GM18498 (cell line): Measurements from ENCODE around the gene EEA1.

Experiments
- ATAC-seq: cut with Tn5 transposase; IDR thresholded peaks from one replicate; pipeline ENCODE4 v1.9.1; 2021; ENCODE audit warnings: mild to moderate bottlenecking, moderate library complexity; ENCODE audit not compliant: unreplicated experiment

The EEA1 gene

DNA sequence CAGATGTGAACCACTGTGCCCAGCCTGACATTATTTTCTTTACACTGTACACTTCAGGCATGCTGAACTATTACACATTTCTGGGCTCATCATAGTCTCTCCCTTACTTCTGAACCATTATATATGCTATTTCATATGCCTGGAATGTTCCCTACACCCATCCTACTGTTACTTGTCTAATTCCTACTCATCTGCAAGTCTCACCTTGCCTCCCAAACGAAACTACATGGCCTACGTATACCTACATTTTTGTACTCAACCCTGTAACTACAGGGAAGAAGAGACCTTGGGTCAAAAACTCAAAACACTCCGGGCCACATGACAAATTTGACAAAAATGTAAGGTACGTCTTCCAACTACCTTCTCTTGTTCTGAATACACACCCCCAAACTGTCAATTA is 9.5 kb upstream of the EEA1 start:
- ATAC-seq, result no peak

DNA sequence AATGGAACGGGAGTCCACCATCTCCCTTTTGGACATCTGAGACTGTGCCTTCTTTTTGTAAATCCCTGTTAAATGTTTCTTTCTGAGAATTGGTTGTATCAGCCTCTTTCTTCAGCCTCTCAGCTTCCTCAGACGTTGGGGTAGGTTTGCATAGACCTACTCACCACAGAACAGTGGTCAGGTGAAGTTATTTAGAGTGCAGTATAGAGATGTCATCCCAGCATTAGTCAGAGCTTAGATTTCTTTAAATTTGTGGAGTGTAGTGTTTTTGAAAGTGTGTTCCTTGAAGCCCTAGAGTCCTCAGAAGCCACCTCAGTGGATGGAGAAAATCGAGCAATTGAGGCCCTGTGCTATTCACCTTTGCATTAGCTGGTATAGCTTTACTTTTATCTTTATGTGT is 8.9 kb upstream of the EEA1 start:
- ATAC-seq, result peak; percentile 61

DNA sequence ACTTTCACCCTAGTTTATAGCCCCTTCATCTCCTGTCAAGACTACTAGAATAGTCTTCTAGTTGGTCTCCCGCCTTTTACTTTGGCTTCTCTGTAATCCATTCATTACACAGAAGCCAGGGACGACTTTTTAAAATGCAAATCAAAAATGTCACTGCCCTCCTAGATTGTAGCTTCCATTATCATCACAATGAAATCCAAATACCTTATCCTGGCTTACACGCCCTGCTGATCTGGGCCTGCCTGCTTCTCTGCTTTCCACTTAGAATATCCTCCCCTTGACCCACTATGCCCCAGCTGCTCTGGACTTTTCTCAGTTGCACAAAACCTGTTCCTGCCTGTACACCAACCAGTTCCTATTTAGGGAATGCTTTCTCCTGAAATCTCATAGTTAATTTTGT is 4.5 kb upstream of the EEA1 start:
- ATAC-seq, result no peak

DNA sequence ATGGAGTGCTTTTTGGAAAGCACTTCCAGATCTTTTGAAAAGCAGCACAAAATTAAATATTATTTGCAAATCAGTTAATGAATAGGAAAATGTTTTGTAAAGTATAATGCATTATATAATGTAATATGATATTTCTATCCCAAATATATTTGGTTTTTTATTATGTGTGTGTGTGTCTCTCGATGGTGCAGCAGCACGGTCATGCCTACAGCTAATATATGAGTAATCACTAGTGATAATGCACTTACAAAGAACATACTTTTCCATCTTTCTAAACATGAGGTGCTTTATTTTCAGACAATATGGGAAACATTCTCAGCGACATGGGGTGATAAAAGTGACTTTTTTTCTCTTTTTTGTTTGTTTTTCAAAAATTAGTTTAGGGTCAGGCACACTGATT is 1.3 kb upstream of the EEA1 start:
- no peak for ATAC-seq

DNA sequence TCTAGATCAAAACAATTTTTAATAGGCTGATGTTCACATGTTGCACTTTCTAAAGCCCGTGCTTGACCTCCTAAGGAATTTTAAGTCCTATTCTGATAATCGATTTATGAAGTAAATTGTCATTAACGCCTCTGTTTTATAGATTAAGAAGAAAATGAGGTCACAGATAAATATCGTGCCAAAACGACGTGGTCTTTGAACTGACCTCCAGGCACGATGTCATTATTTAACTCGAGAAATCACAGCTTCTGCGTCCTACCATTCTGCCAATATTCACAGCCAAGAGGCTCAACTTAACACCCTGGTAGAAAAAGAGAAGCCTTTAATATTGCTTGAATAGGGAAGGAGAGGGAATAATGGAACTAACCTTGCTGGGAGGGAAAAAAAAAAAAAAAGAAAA is 888 bp upstream of the EEA1 start:
- no peak for ATAC-seq

DNA sequence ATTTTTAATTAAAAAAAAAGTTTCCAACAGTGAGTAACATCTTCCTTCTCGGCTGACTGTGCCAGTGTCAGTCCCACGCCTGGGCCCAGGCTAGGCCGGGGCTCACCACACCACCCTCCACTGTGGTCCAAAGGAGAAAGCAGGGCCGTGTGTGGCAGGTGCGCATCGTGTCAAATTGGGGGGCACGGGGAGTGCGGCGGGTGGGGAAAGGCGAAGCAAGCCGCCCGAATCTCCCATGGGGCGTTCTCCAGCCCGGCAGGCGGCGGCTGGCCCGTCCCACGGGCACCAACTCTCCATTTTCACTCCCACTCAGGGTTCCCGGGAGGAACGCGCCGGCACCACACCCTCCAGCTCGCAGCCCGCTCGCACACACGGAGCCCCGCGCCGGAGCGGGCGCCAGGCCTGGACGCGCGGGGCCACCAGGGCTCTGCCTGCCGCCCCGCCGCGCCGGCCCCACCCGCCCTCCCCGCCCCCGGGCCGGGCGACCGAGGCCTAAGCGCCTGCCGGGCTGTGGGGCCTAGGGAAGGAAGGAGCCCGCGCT is 604 bp downstream of the EEA1 start:
- ATAC-seq, result peak; percentile 21

DNA sequence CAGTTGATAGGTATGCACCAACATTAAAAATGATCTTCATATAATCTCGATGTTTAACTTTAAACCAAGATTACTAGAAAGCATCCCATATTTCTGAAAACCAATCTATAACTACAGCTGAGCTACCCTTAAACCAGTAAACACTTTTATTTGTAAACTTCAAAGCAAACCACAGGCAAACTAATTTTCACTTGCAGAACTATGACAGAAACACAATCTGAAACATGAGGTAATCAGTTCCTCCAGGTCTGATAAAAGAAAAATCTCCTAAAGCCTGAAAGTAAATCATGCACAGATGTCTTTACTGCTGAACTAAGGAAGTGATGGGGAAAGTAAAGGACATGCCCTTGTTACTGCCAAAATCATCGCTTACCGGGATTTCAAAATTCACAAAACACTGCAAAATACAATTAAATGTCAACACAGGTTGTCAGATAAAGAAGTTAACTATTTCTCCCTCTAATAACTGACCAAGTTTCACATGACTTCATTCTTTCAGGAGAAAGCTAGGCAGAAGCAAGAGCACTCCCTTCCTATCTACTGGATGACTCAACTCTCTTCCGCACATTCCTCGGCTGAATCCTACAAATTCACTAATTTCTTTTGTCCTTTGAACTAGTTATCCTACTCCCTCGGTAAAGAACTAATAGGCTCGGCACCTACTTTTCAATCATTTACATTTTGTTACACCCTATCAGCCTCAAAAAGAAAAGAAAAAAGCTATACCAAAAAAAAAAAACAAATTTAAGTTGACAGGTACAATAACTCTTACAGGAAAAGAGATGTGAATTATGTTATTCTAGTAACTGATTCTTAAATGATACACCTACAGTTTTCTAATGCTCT is 1.4 kb downstream of the EEA1 start:
- no peak for ATAC-seq

DNA sequence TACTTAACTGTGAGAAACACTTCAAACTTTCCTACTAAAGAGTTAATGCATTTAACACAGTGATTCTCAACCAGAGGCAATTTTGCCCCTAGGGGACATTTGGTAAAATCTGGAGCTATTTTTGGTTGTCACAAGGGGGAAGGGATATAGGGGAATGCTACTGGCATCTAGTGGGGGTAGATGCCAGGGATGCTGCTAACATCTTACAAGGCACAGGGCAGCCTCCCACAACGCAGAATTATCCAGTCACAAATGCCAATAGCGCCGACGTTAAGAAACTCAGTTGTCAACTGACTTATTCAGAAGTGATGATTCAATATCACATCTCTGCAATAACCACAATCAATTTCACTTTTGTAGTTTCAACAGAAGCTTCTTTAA is 2.0 kb downstream of the EEA1 start:
- ATAC-seq, result peak; percentile 13

DNA sequence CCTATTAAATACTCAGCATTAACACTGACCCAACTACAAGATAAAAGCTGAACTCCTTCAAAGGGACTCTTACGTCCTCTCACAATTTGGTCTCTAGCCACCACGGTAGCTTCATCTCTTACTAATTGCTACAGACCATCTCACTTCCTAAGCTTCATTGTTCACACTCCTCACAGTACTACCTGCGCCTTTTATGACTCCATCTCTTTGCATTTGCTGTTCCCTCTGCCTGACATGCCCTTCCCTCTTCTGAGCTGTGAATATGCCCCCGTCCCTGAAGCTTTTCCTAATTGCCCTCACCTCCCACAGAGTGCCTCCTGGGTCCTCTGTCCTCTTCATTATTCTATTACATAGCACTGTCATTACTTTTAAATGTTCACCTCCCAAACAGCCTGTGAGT is 2.5 kb downstream of the EEA1 start:
- ATAC-seq, result no peak

DNA sequence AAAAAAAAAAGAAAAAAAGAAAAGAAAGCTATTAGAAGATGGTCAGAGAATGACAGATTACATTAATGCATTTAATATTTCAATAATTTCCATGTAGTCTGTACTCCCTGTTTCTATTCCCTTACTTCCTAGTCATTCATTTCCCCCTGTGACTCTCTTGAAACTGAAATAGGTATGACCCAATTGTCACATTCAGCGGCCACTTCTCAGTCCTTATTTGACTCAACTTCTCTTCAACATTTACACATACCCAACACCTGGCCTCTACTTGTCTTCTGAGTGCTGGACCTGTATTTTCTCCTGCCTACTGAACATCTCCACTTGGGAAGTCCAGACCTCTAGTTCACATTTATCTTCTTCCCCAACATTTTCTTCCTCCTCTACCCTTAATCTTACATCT is 7.2 kb downstream of the EEA1 start:
- ATAC-seq, result peak; percentile 86

DNA sequence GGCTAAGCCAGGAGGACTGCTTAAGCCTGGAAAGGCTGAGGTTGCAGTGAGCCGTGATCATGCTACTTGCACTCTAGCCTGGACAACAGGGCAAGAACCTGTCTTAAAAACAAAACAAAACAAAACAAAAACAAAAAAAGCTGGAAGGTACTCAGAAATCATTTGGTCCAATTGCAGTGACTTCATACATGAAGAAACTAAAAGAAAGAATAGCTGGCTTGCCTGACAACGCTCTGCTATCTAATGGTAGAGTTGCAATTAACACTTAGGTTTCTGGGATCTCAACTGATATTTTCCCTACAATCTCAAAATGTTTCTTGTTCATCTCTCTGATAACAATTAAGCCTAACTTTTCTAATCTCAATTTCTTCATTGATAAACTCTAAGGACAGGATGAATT is 13.7 kb downstream of the EEA1 start:
- ATAC-seq, result no peak

DNA sequence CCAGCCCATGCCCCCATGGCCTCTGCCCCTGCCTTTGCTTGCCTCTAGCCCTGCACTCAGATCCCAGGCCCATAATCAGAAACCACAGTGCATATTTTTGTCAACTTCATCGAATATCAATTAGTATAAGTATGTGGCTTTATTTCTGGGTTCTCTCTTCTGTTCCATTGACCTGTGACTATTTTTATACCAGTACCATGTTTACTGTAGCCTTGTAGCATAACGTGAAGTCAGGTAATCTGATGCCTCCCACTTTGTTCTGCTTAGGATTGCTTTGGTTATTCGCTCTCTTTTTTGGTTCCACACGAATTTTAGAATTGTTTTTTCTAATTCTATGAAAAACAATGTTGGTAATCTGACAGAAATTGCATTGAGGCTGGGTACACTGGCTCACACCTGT is 14.9 kb downstream of the EEA1 start:
- ATAC-seq, result no peak

DNA sequence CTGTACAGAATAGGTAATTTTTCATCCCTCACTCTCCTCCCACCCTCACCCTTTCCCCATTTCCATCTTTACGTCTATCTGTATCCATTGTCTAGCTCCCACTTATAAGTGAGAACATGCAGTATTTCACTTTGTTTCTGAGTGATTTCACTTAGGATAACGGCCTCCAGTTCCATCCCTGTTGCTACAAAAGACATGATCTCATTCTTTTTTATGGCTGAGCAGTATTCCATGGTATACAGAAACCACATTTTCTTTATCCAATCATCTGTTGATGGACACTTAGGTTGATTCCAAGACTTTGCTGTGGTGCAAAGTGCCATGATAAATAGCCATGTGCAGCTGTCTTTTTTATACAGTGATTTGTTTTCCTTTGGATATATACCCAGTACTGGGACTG is 16.4 kb downstream of the EEA1 start:
- ATAC-seq, result no peak

DNA sequence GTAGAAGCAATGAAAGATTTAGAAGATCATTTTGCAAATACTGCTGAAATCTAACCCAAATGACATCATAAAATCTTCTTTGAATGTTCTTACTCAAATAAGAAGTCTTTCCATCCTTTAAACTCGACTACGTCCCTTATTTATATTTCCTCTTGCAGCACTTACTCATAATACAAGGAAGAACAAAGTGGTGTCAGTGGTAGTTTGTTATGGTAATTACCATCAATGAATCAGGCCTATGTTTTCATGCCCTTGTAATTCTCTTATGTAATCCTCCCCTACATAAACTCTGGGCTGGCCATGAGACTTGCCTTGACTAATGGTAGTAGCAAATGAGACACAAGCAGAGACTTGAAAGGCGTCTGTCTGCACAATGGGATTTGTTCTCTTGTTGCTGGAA is 17.0 kb downstream of the EEA1 start:
- no peak for ATAC-seq

DNA sequence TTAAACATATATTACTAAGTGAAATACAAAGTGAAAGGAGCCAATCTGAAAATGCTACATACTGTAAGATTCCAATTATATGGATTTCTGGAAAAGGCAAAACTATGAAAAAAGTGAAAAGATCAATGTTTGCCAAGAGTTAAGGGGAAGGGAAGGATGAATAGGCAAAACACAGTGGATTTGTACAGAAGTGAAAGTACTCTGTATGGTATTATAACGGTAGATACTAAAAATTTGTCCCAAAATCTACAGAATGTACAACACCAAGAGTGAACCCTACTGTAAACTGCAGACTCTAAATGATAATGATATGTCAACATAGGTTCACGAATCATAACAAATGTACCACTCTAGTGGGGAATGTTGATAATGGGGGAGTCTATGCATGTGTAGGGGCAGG is 17.8 kb downstream of the EEA1 start:
- no peak for ATAC-seq

DNA sequence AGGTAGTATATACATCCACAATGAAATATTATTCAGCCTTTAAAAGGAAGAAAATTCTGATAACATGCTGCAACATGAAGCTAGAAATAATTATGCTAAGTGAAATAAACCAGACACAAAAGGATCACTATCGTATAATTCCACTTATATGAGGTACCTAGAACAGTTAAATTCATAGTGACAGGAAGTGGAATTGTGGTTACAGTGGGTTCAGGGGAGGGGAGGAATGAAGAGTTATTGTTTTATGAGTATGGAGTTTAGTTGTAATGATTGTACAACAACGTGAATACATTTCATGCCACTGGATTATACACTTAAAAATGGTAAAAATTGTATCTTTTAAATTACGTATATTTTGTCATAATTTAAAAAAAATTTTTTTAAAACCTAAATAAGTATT is 21.0 kb downstream of the EEA1 start:
- ATAC-seq, result no peak

DNA sequence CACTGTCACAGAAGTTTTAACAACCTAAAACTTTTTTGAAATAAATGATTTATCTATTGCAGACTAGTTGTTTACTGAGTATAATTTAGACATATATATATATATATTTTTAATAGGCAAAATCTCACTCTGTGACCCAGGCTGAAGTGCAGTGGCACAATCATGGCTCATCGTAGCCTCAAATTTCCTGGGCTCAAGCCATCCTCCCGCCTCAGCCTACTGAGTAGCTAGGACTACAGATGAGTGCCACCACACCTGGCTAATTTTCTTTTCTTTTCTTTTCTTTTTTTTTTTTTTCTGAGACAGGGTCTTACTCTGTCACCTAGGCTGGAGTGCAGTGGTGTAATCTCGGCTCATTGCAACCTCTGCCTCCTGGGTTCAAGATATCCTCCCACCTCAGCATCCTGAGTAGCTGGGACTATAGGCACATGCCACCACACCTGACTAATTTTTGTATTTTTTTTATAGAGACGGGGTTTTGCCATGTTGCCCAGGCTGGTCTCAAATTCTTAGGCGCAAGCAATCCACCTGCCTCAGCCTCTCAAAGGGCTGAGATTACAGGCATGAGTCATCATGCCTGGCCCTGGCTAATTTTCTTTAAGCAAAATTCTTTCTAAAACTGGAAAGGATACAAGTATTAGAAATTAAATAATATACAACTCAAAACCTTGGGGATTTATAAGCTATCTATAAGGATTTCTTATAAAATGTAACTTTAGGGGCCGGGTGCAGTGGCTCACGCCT is 23.1 kb downstream of the EEA1 start:
- ATAC-seq, result no peak

DNA sequence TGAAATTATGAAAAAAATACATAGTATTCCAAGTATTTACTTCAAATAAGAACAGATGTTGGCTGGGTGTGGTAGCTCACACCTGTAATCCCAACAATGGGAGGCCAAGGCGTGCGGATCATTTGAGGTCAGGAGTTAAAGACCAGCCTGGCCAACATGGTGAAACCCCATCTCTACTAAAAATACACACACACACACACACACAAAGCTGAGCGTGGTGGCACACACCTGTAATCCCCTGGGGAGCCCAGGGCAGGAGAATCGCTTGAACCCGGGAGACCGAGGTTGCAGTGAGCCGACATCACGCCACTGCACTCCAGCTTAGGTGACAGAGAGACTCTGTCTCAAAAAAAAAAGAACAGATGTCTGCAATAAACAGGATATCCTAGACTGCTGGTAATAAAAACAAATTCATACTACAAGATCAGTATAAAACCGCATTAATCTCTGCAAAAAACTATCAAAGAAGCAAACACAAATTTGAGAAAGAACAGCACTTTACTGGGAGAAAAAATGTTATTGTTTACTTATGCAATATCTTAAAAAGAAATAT is 23.8 kb downstream of the EEA1 start:
- no peak for ATAC-seq

DNA sequence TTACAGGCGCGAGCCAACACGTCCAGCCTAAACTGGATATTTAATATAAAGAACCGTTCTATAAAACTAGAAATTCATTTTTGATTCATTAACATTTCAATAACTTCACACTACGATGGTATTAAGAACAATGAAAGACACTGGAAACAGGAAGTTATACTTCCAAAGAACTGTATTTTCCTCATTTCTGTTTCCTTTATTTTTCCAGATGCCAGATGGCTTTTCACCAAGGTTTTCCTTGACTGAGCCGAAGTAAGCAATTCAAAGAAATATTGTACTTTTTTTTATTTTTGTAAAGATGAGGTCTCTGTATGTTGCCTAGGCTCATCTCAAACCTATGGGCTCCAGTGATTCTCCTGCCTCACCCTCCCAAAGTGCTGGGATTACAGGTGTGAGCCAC is 28.2 kb downstream of the EEA1 start:
- ATAC-seq, result no peak

DNA sequence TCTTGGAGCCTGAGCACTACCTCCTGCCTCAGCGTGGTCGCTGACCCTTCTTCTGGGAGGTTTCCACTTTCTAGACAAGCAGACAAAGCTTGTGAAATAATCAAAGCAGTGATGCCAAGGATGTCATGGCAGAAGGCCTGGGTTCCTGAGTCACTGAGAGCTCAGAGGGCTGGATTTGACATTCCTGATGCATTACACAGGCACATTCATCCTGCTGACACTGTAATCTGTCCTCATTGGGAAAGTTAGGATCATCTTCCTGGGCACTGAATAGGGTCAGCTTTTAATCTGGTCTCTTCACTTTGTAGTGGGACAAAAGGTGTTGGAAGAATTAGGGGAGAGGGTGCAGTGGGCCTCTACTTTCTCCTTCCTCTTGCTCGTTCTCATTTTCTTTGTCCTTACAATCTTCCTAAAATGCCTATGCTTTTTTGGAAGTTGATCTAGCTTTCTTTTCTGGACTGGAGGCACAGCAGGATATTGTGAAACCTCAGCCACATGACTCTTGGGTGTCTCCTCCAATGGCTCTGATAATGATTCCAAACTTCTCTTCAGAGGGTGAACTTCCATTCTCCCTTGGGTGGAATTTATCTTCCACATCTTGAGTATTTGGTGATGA is 29.6 kb downstream of the EEA1 start:
- no peak for ATAC-seq

DNA sequence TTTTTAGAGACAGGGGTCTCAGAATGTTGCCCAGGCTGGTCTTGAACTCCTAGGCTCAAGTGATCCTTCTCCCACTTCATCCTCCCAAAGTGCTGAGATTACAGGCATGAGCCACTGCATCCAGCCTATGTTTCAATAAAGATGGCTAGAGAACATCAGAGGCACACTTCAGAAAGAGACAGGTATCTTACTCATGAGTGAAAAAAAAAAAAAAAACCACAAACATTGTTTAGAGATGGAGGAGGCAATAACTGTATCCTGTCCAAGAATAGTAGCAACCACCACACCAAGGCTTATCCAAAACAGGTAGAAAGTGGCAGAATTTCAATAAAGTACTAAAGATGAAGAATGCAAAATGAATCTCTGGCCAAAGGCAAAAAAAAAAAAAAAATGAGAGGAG is 30.3 kb downstream of the EEA1 start:
- peak; percentile 46 for ATAC-seq

DNA sequence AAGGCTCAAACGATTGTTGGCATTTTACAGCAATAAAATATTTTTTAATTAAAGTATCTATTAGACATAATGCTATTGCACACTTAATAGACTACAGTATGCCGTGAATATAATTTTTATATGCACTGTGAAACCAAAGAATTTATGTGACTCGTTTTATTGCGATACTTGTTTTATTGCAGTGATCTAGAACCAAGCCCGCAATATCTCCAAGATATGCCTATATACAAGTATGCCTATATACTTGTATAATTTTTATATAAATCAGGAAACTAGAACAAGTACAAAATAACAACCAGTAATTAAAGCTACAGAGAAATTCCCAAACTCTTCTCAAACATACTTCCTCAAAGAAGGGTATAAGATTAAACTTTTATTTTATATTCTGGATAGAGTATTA is 31.3 kb downstream of the EEA1 start:
- no peak for ATAC-seq
